AG09309 (cell line): ENCODE measurements around the gene DLG2.
"Not testable (repeated sequence)": the region's sequence is repeated elsewhere in the genome, so short reads cannot be mapped to it uniquely, and the experiment has no call there.

Experiments
- DNase-seq: peaks from one replicate; pipeline ENCODE4 v3.0.0-alpha.2; 2010; ENCODE audit warnings: low read depth
- H3K4me3 ChIP-seq: 2 replicates; pipeline ENCODE4 v1.5.1; 2011; ENCODE audit warnings: mild to moderate bottlenecking, low read depth, low read length, moderate library complexity; ENCODE audit not compliant: control insufficient read depth
- CTCF ChIP-seq: IDR thresholded peaks from 2 replicates; pipeline ENCODE4 v1.5.1; 2011; ENCODE audit warnings: mild to moderate bottlenecking, low read depth, low read length, inconsistent platforms; ENCODE audit not compliant: insufficient read depth, control insufficient read depth; ENCODE audit errors: missing control alignments

DLG2 gene

DNA sequence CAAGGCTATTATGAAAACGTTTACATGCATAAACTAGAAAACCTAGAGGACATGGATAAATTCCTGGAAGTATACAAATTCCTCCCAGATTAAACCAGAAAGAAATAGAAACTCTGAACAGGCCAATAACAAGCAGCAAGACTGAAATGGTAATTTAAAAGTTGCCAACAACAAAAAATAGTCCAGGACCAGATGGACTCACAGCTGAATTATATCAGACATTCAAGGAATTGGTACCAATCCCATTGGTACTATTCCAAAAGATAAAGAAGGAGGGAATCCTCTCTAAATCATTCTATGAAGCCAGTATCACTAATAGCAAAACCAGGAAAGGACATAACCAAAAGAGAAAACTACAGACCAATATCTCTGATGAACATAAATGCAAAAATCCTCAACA lies 236.0 kb downstream of the DLG2 start:
- TF ChIP-seq CTCF, result no peak
- no peak for DNase-seq
- no peak overlapping the region for H3K4me3 ChIP-seq

GRCh38 chr11:85385547-85385946 lies 241.6 kb downstream of the DLG2 start:
- DNase-seq, result no peak
- no peak for TF ChIP-seq CTCF
- no peak overlapping the region for H3K4me3 ChIP-seq

DNA sequence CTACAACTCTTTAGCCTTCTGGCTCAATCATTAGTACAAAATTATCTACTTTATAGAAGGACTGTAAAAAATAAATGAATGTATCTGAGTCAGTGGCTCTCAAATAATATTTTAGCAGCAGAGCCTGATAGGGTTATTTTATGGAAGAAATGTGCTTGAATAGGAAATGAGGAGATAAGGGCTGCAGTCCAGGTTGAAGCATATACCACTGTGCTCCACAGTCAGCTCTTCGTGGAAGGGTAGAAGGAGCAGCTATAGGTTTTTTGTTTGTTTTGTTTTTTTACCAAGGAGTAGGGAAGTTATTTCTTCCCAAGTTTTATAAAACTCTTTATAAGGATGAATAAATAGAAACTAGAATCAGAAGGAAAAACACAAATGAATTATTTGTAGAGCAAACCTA lies 242.0 kb downstream of the DLG2 start:
- no peak overlapping the region for H3K4me3 ChIP-seq
- no peak for DNase-seq
- no peak for TF ChIP-seq CTCF

DNA sequence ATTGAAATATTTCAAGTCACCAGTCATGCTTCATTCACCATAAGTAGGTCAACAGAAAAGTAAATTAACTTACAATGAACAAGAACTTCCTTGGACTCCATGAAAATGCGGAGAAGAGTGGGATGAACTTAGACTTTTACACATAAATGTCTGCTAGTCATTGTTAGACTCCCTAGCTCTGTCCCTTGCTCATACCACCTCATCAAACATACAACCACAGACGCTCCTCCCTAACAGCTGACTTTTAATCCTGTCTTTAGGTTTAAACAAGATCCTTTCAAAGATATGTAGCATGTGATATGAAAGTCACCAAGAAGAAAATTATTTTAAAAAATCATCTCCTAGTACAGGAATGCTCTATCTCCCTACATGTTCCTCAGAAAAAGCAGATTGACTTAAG lies 248.1 kb downstream of the DLG2 start:
- TF ChIP-seq CTCF, result no peak
- no peak overlapping the region for H3K4me3 ChIP-seq
- DNase-seq, result no peak

- TF ChIP-seq CTCF, result no peak
- DNase-seq, result no peak
- H3K4me3 ChIP-seq, result no peak overlapping the region
Measured at GRCh38 chr11:85377901-85378300, 249.2 kb downstream of the DLG2 start.

DNA sequence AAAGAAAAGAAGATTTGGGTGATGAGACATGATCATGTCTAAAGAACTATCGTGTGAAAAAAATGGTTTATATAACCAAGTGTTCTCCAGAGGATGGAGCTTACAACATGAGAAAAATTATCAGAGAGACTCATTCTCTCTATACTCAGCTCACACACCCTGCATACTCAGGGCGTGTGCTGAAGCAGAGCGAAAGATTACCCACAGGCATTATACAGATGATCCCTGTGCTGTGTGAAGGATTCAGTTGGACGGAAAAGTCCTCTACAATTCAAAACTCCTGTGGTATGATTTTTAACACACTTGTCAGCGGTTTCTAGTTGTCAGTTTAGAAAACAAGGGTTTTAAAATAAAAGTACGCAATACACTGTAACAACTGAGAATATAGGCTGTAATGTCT lies 267.3 kb downstream of the DLG2 start:
- H3K4me3 ChIP-seq, result no peak overlapping the region
- DNase-seq, result no peak
- no peak for TF ChIP-seq CTCF

DNA sequence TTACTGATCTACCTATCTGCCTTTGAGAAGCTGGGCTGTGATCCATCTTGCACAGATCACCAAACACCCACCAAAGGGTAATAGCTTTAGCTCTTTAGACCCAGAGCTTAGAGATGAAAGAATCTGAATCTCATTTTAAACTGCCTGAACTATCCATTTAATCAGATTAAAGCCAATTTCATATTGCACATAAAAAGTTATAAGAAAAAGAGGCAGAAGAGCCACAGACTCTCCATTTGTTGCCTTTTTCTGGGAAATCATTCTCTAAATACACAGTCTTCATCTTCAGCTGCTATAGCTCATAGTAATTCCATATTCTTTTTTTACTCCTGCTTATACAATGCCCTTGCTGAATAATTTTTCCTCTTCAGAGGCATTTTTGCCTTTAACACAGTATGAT lies 271.2 kb downstream of the DLG2 start:
- no peak for DNase-seq
- H3K4me3 ChIP-seq, result no peak overlapping the region
- TF ChIP-seq CTCF, result no peak

GRCh38 chr11:85349539-85349938 lies 277.6 kb downstream of the DLG2 start:
- not testable (repeated sequence) for H3K4me3 ChIP-seq

More at GRCh38 chr11:85349539-85349938, 277.6 kb downstream of the DLG2 start:
- not testable (repeated sequence) for DNase-seq
